Mesenchymal stem cell (in vitro differentiated cells and primary cell): ENCODE results near the gene BCS1L.

Experiments
- DNase-seq: peaks from one replicate; pipeline ENCODE4 v3.0.0-alpha.2; 2013
- H2AFZ ChIP-seq: one replicate; pipeline ENCODE4 v1.6.1; 2013; ENCODE audit warnings: low read depth, mild to moderate bottlenecking, control low read depth, inconsistent platforms, low read length, moderate library complexity
- H2AK5ac ChIP-seq: 2 replicates; pipeline ENCODE4 v1.6.1; 2013; ENCODE audit warnings: low read length, moderate library complexity, mild to moderate bottlenecking, inconsistent platforms; ENCODE audit not compliant: severe bottlenecking
- H2BK120ac ChIP-seq: one replicate; pipeline ENCODE4 v1.6.1; 2013; ENCODE audit warnings: low read depth, mild to moderate bottlenecking, inconsistent platforms, low read length, moderate library complexity
- H2BK12ac ChIP-seq, 2 experiments: one replicate each; pipeline ENCODE4 v1.6.1; 2013; ENCODE audit warnings: inconsistent platforms in 2 of 2, low read length in 2 of 2, mild to moderate bottlenecking in 2 of 2, moderate library complexity in 2 of 2, control low read depth in 1 of 2
- H2BK15ac ChIP-seq: one replicate; pipeline ENCODE4 v1.6.1; 2013; ENCODE audit warnings: mild to moderate bottlenecking, low read depth, inconsistent platforms; ENCODE audit not compliant: poor library complexity, severe bottlenecking
- H2BK5ac ChIP-seq: 2 replicates; pipeline ENCODE4 v1.6.1; 2013; ENCODE audit warnings: low read depth, mild to moderate bottlenecking, low read length, control low read depth, inconsistent platforms; ENCODE audit not compliant: poor library complexity, severe bottlenecking
- H3K14ac ChIP-seq, 2 experiments: one replicate each; pipeline ENCODE4 v1.6.1; 2013; ENCODE audit warnings: inconsistent platforms in 2 of 2, low read length in 2 of 2, control low read depth in 1 of 2, mild to moderate bottlenecking in 1 of 2, moderate library complexity in 1 of 2
- H3K18ac ChIP-seq, 2 experiments: one replicate each; pipeline ENCODE4 v1.6.1; 2013; ENCODE audit warnings: inconsistent platforms in 2 of 2, low read length in 2 of 2, control low read depth in 1 of 2, low read depth in 1 of 2, mild to moderate bottlenecking in 1 of 2
- H3K23ac ChIP-seq, 2 experiments: one replicate each; pipeline ENCODE4 v1.6.1; 2013; ENCODE audit warnings: inconsistent platforms in 2 of 2, low read length in 2 of 2, mild to moderate bottlenecking in 2 of 2, moderate library complexity in 2 of 2, control low read depth in 1 of 2
- H3K27ac ChIP-seq: 2 replicates; pipeline ENCODE4 v1.5.1; 2013; ENCODE audit warnings: mild to moderate bottlenecking, moderate library complexity, low read length, control low read depth, inconsistent platforms; ENCODE audit not compliant: poor library complexity, severe bottlenecking
- H3K27me3 ChIP-seq, 2 experiments: 2 replicates each; pipeline versions ENCODE4 v1.6.1 to v1.7.0; 2013; ENCODE audit warnings: low read length in 2 of 2, mild to moderate bottlenecking in 2 of 2, moderate library complexity in 2 of 2, control low read depth in 1 of 2, inconsistent platforms in 1 of 2; ENCODE audit not compliant: control insufficient read depth in 1 of 2, insufficient read depth in 1 of 2
- H3K36me3 ChIP-seq, 2 experiments: 2 replicates each; pipeline versions ENCODE4 v1.6.1 to v1.7.0; 2013; ENCODE audit warnings: low read length in 2 of 2, control low read depth in 1 of 2, inconsistent platforms in 1 of 2, low read depth in 1 of 2, mild to moderate bottlenecking in 1 of 2; ENCODE audit not compliant: insufficient read depth in 2 of 2, control insufficient read depth in 1 of 2
- H3K4ac ChIP-seq, 2 experiments: one replicate each; pipeline ENCODE4 v1.6.1; 2013; ENCODE audit warnings: inconsistent platforms in 2 of 2, low read length in 2 of 2, mild to moderate bottlenecking in 2 of 2, moderate library complexity in 2 of 2, control low read depth in 1 of 2, low read depth in 1 of 2
- H3K4me1 ChIP-seq: 2 replicates; pipeline ENCODE4 v1.6.1; 2013; ENCODE audit warnings: low read depth, low read length, control low read depth; ENCODE audit not compliant: control insufficient read depth, insufficient read depth
- H3K4me2 ChIP-seq: 2 replicates; pipeline ENCODE4 v1.6.1; 2013; ENCODE audit warnings: low read length, mild to moderate bottlenecking, inconsistent platforms; ENCODE audit not compliant: poor library complexity, severe bottlenecking
- H3K4me3 ChIP-seq, 2 experiments: 2 replicates each; pipeline versions ENCODE4 v1.5.1 to v1.7.0; 2013; ENCODE audit warnings: low read length in 2 of 2, mild to moderate bottlenecking in 2 of 2, control low read depth in 1 of 2, low read depth in 1 of 2; ENCODE audit not compliant: insufficient read depth in 1 of 2
- H3K79me1 ChIP-seq: replicated peaks from 2 replicates; pipeline ENCODE4 v1.6.1; 2013; ENCODE audit warnings: mild to moderate bottlenecking, control low read depth, low read length, inconsistent platforms; ENCODE audit not compliant: poor library complexity, severe bottlenecking
- H3K9ac ChIP-seq: 2 replicates; pipeline ENCODE4 v1.7.0; 2013; ENCODE audit warnings: mild to moderate bottlenecking, low read length, moderate library complexity
- H3K9me3 ChIP-seq: 2 replicates; pipeline ENCODE4 v1.7.0; 2013; ENCODE audit warnings: mild to moderate bottlenecking, low read length; ENCODE audit not compliant: control insufficient read depth
- H4K8ac ChIP-seq: one replicate; pipeline ENCODE4 v1.6.1; 2013; ENCODE audit warnings: inconsistent platforms, mild to moderate bottlenecking, low read length, moderate library complexity
- H4K91ac ChIP-seq: one replicate; pipeline ENCODE4 v1.6.1; 2013; ENCODE audit warnings: mild to moderate bottlenecking, low read length, inconsistent platforms
- WGBS: methylation state at CpG from one replicate; pipeline ENCODE4 v1.1.7; 2013; ENCODE audit warnings: mixed read lengths; 5-methylcytosine and 5-hydroxymethylcytosine counted together

The BCS1L gene

DNA sequence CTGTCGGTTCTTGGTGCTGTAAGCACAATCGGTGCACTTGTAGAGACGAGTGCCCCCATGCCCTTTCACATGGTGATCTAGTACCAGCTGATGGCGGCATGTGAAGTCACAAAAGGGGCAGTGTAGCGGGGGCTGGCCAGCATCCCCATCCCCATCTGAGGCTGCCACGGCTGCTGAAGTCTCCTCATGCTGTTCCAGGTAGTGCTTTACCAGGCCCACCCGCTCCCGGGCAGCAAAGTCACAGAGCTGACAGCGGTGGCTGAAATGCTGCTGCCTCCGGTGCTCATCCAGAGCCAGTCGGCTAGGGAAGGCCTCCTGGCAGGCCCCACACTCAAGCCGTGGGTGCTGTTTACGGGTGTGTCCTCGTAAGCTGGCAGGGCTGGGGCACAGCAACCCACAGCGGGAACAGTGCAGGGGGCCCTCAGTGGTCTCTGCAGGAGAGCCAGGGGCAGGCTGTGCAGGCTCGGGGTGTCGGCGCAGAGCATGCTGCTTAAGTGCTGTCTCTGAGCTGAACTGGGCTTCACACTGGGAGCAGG, 17.3 kb upstream of the BCS1L start:
- H2BK12ac ChIP-seq, result no peak overlapping the region
- no peak overlapping the region for H4K91ac ChIP-seq
- no peak overlapping the region for H3K14ac ChIP-seq
- H2AK5ac ChIP-seq, result no peak overlapping the region
- peaks cover 38% of the 10 kb centered on the region for H3K79me1 ChIP-seq
- H3K4me3 ChIP-seq, result no peak overlapping the region
- no peak overlapping the region for H3K23ac ChIP-seq
- H3K18ac ChIP-seq, result no peak overlapping the region
- H4K8ac ChIP-seq, result no peak overlapping the region
- no peak overlapping the region for H3K27ac ChIP-seq
- no peaks in the 10 kb centered on the region for H3K9me3 ChIP-seq
- no peak overlapping the region for H2BK15ac ChIP-seq
- H2BK120ac ChIP-seq, result no peak overlapping the region
- H2BK5ac ChIP-seq, result no peak overlapping the region
- no peak overlapping the region for H2AFZ ChIP-seq
- H3K9ac ChIP-seq, result no peak overlapping the region
- no peak for DNase-seq
- H3K27me3 ChIP-seq, result no peaks in the 10 kb centered on the region
- no peak overlapping the region for H3K4ac ChIP-seq
- WGBS, result 98% methylated on average over 18 of the region's 18 CpGs
- H3K36me3 ChIP-seq, result peaks cover 59 to 85% of the 10 kb centered on the region in 2 experiments
- H3K4me2 ChIP-seq, result no peak overlapping the region
- H3K4me1 ChIP-seq, result peaks cover 25% of the 10 kb centered on the region

DNA sequence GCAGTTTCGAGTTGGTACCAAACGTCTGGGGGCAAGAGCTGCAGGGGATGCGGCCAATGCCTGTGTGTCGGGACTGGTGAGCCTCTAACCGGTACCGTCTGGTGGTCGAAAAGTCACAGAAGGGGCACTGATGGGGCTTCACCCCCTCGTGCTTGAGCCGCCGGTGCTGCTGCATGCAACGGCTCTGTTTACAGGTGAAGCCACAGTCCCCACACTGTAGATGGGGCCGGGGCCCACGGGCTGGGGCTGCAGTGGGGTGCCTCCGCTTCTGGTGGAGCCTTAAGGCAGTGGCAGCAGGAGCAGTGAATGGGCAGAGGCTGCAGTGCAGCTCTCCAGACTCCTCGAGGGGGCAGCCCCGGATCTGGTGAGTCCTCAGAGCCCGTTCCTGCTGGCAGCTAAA, 16.7 kb upstream of the BCS1L start:
- Histone ChIP-seq H2BK120ac (no peak overlapping the region), H2BK12ac (no peak overlapping the region), H2BK15ac (no peak overlapping the region), H3K4me3 (no peak overlapping the region), H3K4ac (no peak overlapping the region), H3K79me1 (peaks cover 36% of the 10 kb centered on the region), H2AFZ (no peak overlapping the region), H3K14ac (no peak overlapping the region), H3K27me3 (no peaks in the 10 kb centered on the region), H2BK5ac (no peak overlapping the region), H3K23ac (no peak overlapping the region), H4K8ac (no peak overlapping the region), H2AK5ac (no peak overlapping the region), H3K9ac (no peak overlapping the region), H4K91ac (no peak overlapping the region), H3K9me3 (no peaks in the 10 kb centered on the region), H3K27ac (no peak overlapping the region), H3K36me3 (peaks cover 62 to 84% of the 10 kb centered on the region in 2 experiments), H3K18ac (no peak overlapping the region), H3K4me2 (no peak overlapping the region), H3K4me1 (peaks cover 25% of the 10 kb centered on the region)
- no peak for DNase-seq
- WGBS, result 96% methylated on average over 17 of the region's 17 CpGs

DNA sequence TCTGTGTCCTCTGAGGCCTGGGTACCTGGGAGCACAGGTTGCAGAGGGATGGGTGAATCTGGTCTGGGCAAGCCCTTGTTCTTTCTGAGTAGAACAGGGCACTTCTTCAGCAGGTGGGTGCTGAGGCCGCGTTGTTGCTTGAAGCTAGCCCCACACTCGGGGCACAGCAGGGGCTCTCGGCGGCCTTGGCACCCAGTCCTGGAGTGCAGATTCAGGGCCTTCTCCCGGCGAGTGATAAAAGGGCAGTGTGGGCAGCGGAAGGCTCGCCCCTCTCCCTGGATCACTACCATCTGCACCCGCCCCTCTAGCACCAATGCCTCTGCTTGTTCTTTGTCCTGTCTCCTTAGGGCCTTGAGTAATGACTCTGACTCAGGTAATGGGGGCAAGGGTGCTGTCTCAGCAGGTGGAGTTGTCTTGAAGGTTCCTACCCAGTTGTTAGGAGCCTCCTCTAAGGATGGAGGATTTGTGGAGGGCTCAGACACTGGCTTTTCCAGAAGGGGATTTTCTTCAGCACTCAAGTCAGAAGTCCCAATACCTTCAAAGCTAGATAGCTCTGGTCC, 15.7 kb upstream of the BCS1L start:
- 97% methylated on average over 6 of the region's 10 CpGs for WGBS
- Histone ChIP-seq H3K27ac (peak overlapping the region; percentile 98), H4K8ac (no peak overlapping the region)

DNA sequence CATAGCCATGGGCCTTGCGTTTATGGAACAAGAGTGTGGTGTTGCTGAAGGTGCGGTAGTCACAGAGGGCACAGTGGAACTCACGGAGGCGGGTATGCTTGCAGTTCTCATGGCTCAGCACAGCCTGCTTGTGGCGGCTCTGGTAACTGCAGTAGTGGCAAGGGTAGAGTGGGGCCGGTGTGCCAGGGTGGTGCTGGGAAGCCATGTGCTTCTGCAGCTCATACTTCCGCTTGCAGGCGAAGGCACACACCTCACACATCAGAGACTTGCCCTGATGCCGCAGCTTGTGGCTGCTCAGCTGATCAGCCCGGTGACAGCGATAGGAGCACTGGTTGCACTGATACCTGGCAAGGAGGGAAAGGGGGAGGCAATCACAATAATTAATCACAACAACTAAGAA, 14.8 kb upstream of the BCS1L start:
- DNase-seq, result no peak
- Histone ChIP-seq H2BK120ac (no peak overlapping the region), H3K14ac (no peak overlapping the region), H3K79me1 (peaks cover 29% of the 10 kb centered on the region), H3K4ac (no peak overlapping the region), H3K9me3 (no peaks in the 10 kb centered on the region), H3K4me2 (no peak overlapping the region), H3K18ac (no peak overlapping the region), H3K4me3 (no peak overlapping the region), H4K8ac (no peak overlapping the region), H2BK5ac (peak overlapping the region; percentile 47), H3K4me1 (peaks cover 23% of the 10 kb centered on the region), H3K36me3 (peaks cover 58 to 86% of the 10 kb centered on the region in 2 experiments), H2BK12ac (no peak overlapping the region), H2BK15ac (no peak overlapping the region), H3K27me3 (no peaks in the 10 kb centered on the region), H4K91ac (no peak overlapping the region), H2AFZ (no peak overlapping the region), H3K23ac (no peak overlapping the region), H3K9ac (peak overlapping the region; percentile 68), H2AK5ac (peak overlapping the region; percentile 91), H3K27ac (peak overlapping the region; percentile 98)
- 96% methylated on average over 11 of the region's 11 CpGs for WGBS

More for the DNA sequence above, 15.7 kb upstream of the BCS1L start:
- Histone ChIP-seq H2BK12ac (no peak overlapping the region), H3K79me1 (peaks cover 31% of the 10 kb centered on the region), H3K18ac (no peak overlapping the region), H2BK15ac (no peak overlapping the region), H2BK5ac (no peak overlapping the region), H3K9ac (no peak overlapping the region), H3K4me1 (peaks cover 23% of the 10 kb centered on the region), H2AK5ac (peak overlapping the region; percentile 91), H3K14ac (no peak overlapping the region), H2AFZ (no peak overlapping the region), H3K9me3 (no peaks in the 10 kb centered on the region), H2BK120ac (no peak overlapping the region), H3K23ac (no peak overlapping the region), H3K4ac (no peak overlapping the region), H3K27me3 (no peaks in the 10 kb centered on the region), H3K4me2 (no peak overlapping the region), H3K36me3 (peaks cover 60 to 84% of the 10 kb centered on the region in 2 experiments), H3K4me3 (no peak overlapping the region), H4K91ac (no peak overlapping the region)
- no peak for DNase-seq
